Ishikawa (cell line): ENCODE results near the gene SNX19.

Experiments used
- CEBPB ChIP-seq: IDR thresholded peaks from 2 replicates; pipeline ENCODE4 v1.6.1; 2012
- CREB1 ChIP-seq: IDR thresholded peaks from 2 replicates; pipeline ENCODE4 v1.6.1; 2012; ENCODE audit warnings: low read depth
- EGR1 ChIP-seq: IDR thresholded peaks from 2 replicates; pipeline ENCODE4 v1.6.1; 2012
- EP300 ChIP-seq: IDR thresholded peaks from 2 replicates; pipeline ENCODE4 v1.6.1; 2012; ENCODE audit warnings: borderline replicate concordance
- FOXM1 ChIP-seq: IDR thresholded peaks from 2 replicates; pipeline ENCODE4 v1.6.1; 2012; ENCODE audit warnings: low read depth, borderline replicate concordance
- NFIC ChIP-seq: IDR thresholded peaks from 2 replicates; pipeline ENCODE4 v1.6.1; 2012
- RAD21 ChIP-seq: IDR thresholded peaks from 2 replicates; pipeline ENCODE4 v1.6.1; 2012; ENCODE audit warnings: low read depth
- TAF1 ChIP-seq: IDR thresholded peaks from 2 replicates; pipeline ENCODE4 v1.6.1; 2012; ENCODE audit warnings: low read depth, mild to moderate bottlenecking
- TCF12 ChIP-seq: IDR thresholded peaks from 2 replicates; pipeline ENCODE4 v1.6.1; 2012; ENCODE audit warnings: low read depth
- TEAD4 ChIP-seq: IDR thresholded peaks from 2 replicates; pipeline ENCODE4 v1.6.1; 2012
- YY1 ChIP-seq: IDR thresholded peaks from 2 replicates; pipeline ENCODE4 v1.6.1; 2012; ENCODE audit warnings: low read depth
- ZBTB7A ChIP-seq: IDR thresholded peaks from 2 replicates; pipeline ENCODE4 v1.6.1; 2012; ENCODE audit warnings: low read depth
- TF ChIP-seq, protein P1 (sequence below): IDR thresholded peaks from 2 replicates; pipeline ENCODE4 v1.6.1; 2012; ENCODE audit warnings: low read depth, mild to moderate bottlenecking
- TF ChIP-seq, protein P2 (sequence below): IDR thresholded peaks from 2 replicates; pipeline ENCODE4 v1.6.1; 2012
- TF ChIP-seq, protein P3 (sequence below): IDR thresholded peaks from 2 replicates; pipeline ENCODE4 v1.6.1; 2012

SNX19 gene

DNA sequence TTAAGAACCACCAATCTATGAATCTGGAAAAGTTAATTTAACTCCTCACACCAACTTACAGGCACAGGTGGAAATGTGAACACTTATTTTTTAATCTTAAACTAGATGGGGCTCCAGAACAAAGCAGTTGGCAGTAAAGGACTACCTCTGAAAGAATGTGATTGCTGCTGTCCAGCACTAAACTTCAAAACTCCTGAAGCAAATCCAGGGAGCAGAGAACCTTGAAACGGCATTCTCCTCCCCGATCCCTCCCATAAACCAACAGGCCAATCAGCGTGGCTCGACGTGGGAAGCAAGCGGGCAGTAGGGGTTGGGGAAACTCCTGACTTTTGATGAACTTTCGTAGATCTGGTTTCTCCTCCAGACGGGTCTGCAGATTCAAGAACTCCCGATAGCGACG, 5.0 kb downstream of the SNX19 start:
- TF ChIP-seq, protein P1, sequence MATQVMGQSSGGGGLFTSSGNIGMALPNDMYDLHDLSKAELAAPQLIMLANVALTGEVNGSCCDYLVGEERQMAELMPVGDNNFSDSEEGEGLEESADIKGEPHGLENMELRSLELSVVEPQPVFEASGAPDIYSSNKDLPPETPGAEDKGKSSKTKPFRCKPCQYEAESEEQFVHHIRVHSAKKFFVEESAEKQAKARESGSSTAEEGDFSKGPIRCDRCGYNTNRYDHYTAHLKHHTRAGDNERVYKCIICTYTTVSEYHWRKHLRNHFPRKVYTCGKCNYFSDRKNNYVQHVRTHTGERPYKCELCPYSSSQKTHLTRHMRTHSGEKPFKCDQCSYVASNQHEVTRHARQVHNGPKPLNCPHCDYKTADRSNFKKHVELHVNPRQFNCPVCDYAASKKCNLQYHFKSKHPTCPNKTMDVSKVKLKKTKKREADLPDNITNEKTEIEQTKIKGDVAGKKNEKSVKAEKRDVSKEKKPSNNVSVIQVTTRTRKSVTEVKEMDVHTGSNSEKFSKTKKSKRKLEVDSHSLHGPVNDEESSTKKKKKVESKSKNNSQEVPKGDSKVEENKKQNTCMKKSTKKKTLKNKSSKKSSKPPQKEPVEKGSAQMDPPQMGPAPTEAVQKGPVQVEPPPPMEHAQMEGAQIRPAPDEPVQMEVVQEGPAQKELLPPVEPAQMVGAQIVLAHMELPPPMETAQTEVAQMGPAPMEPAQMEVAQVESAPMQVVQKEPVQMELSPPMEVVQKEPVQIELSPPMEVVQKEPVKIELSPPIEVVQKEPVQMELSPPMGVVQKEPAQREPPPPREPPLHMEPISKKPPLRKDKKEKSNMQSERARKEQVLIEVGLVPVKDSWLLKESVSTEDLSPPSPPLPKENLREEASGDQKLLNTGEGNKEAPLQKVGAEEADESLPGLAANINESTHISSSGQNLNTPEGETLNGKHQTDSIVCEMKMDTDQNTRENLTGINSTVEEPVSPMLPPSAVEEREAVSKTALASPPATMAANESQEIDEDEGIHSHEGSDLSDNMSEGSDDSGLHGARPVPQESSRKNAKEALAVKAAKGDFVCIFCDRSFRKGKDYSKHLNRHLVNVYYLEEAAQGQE, result peak; percentile 57; the same call in 1 of the 2 replicates
- TF ChIP-seq, protein P2, sequence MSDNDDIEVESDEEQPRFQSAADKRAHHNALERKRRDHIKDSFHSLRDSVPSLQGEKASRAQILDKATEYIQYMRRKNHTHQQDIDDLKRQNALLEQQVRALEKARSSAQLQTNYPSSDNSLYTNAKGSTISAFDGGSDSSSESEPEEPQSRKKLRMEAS, result no peak

DNA sequence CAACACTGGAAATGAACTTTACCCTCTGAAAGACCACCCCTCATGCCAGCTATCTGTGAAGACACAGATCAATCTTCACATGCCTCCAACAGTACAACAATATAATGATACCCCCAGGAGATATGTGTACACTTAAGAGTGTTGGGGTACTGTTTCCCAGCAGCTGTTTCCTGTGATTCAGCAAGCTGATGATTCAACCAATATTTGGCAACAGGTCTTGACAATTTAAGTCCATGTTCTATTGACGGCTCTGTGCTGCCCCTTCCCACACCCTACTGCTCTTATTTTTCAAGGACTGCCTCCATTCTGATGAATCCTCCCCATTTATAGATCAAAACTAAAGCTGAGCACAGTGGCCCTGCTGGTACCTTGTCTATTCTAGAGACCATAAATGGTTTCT, 6.6 kb downstream of the SNX19 start:
- TF ChIP-seq YY1 (no peak), CREB1 (no peak), ZBTB7A (no peak), CEBPB (no peak), TEAD4 (no peak), TCF12 (no peak), NFIC (no peak), FOXM1 (no peak), EP300 (no peak)
- TF ChIP-seq, protein P1, result no peak

DNA sequence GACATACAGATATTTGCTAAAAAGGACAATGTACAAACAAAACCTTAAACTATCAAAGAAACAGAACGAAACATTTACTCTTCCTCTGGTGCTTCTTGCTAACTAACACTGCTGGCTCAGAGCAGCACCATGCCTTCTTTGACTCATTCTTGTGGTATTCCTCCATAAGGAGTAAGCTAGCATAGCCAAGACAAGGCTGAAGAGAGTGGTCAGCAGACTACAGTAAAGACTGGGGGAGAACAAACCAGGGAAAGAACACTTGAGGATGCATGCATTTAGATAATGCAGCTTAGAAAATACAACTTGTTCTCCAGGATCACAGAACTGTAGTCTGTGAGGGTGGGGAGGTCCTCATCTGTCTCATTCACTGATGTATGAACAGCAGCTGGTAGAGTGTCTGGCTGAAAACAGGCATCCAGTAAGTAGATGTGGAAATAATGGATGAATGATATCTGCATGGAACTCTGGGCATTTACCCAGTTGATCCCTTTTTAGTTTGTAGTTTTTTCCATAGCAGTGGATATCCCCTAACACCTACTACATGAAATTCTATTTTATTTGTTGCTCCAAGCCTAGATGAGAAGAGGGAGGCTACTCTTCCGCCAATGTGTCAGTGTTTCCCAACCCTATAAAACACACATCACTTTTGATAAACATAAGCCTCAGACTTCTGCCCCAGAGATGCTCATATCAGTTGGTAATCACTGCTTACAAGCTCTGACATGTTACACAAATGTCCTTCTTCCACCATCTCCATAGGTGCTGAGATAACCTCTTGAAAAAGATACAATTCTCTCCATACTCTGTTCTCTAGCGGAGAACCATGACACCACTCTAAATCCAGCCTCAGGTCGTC, 7.3 kb downstream of the SNX19 start:
- TF ChIP-seq FOXM1, result no peak
- TF ChIP-seq RAD21, result no peak
- TF ChIP-seq, protein P3, sequence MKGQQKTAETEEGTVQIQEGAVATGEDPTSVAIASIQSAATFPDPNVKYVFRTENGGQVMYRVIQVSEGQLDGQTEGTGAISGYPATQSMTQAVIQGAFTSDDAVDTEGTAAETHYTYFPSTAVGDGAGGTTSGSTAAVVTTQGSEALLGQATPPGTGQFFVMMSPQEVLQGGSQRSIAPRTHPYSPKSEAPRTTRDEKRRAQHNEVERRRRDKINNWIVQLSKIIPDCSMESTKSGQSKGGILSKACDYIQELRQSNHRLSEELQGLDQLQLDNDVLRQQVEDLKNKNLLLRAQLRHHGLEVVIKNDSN, result no peak
- no peak for TF ChIP-seq YY1
- no peak for TF ChIP-seq TEAD4
- no peak for TF ChIP-seq EGR1
- TF ChIP-seq CEBPB, result no peak
- no peak for TF ChIP-seq CREB1
- no peak for TF ChIP-seq NFIC
- TF ChIP-seq, protein P1, result no peak
- no peak for TF ChIP-seq EP300
- no peak for TF ChIP-seq TAF1
- TF ChIP-seq, protein P2, result no peak
- no peak for TF ChIP-seq TCF12
- TF ChIP-seq ZBTB7A, result no peak

DNA sequence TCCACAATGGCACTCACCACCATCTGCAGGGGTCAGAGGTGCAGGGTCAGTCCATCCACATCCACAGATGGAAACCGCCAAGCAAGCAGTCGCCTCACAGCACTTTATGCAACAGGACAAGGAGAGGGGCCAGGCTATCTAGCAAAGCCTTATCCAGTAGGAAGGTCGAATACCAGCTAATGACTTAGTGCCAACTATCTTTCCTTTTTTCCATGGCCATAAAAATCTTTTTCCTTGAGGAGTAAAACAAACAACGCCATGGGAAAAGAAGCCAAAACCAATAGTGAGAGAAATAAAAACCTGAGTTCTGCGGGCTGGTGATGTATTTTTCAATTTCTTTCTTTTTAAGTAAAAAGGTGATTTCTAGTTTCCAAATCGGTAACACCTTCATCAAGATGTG, 8.2 kb downstream of the SNX19 start:
- no peak for TF ChIP-seq TAF1
- TF ChIP-seq, protein P2, result no peak

DNA sequence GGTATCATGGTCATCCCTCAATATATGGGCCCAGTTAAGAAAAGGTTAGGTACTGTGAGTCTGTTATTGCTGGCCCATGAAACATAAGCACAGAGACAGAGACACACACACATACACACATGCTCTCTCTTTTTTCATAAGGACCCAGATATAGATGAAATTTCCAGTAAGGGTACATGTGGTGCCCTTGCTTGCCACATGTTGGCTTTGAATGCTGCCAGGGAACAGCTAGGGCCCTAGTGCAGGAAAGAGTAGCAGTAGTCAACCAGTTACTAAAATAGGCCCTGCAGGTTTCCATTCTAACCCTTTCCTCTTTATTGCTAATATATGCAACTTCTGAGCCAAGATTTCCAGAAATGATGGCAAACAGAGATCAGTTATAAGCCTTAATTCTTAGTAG, 9.1 kb downstream of the SNX19 start:
- TF ChIP-seq FOXM1 (no peak), EP300 (no peak), RAD21 (no peak), EGR1 (no peak), ZBTB7A (no peak), CEBPB (no peak), TCF12 (no peak), NFIC (no peak), CREB1 (no peak), YY1 (no peak), TAF1 (no peak)
- TF ChIP-seq, protein P2, result no peak
- TF ChIP-seq, protein P1, result no peak
- TF ChIP-seq, protein P3, result no peak
